ENCODE data around the gene TRAPPC3. TPM values are rescaled to one million over a fixed set of nuclear protein-coding genes. Genes with fewer than 3 reads are reported as not detected.

Gene TRAPPC3
- total RNA-seq, 1 experiment from 2014 or later, result 141 TPM

DNA sequence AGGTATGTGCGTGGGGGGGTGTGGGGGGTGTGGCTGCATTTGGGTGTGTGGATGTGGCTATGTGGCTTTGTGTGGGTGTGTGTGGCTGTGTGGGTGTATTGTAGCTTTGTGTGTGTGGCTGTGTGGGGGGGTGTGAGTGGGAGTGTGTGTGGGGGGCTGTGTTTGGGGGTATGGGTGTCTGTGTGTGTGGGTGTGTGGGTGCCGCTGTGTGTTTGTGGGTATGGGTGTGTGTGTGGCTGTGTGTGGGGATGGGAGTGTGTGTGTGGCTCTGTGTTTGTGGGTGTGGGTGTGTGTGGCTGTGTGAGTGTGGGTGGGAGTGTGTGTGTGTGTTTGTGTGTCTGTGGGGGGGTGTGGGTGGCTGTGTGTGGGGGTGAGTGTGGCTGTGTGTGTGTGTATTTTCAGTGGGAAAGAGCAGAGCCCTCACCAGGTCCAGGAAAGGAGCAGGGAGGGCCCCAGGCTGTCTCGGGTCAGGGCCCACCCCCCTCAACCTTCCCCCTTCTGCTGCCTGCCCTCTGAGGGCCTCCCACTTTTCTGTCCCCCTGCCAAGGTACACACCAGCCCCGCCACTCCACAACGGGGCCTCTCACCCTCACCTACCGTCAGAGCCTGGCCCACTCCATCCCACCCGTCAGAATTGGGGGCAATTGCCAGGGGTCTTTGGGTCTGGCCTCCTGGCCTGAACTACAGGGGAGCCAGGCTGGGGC lies 22.3 kb downstream of the TRAPPC3 start:
- no peak for DNase-seq (ENCODE audit: low read depth)

DNA sequence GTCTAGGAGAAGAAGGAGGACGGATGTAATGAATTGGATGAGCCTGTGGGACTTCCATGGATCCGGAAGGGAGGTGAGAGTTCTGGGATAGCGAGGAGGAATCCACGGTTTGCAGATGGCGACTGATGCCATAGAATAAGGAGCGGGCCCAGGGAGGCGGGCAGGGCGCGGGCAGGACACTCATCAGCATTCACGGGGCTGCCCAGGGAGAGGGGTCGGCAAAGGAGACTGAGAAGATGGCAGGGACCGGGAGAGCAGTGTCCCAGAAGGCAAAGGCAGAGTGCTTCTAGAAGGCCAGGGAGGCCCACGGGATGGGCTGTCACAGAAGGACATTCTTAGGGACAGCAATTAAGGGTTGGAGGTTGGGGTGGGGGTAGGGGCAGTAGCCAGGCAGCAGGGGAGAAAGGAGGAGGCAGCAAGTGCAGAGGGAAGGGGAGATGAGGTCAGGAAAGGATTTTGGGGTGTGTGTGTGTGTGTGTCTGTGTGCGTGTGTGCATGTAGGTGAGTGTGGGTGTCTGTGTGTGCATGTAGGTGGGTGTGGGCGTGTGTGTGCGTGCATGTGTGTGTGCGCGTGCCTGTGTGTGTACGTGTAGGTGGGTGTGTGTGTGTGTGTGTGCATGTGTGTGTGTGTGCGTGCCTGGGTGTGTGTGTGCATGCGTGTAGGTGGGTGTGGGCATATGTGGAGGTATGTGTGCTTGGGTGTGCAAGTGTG lies 23.1 kb downstream of the TRAPPC3 start:
- DNase-seq (ENCODE audit: low read depth), result no peak

DNA sequence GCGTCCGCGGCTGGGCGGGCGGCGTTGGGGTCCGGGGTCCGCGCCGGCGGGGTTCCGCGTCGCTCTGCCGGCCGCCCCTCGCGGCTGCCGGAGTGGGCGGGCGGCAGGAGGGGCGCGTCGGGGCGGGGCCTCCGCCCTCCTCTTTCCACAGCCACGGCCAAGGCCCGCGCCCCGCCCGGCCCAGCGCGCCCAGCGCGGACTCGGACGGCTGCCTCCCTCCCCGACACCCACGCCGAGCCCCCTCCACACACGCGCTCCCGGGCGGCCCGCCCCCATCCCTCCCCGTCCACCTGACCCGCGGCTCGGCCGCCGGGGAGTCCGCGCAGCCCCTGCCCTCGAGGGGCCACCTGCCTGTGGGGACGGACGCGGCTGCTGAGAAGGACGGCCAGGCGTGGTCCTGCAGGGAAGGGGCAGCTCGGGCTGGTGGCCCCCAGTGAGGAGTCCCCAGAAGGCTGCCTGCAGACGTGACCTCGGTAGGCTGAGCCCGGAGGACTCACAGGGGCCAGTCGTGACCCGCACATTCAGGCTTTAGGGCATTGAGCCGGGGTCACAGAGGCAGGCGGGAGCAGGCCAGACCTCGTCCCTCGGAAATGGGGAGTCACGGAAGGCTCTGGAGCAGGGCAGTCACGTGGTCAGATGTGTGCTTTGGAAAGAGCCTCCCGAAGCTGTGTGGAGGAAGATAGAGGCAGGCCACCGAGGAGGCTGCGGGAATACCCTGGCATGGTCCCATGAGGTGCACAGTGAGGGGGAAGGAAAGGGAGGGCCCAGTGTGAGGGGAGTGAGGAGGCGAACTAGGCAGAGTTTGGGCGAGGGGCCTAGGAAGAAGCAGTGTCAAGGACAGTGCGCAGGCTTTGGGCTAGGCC lies 23.9 kb downstream of the TRAPPC3 start, which contains the start of gene COL8A2:
Gene COL8A2, minus strand, starts transcription at position 94 of the 863 bp plus-strand sequence. CDS start 24,980 bp downstream, outside the sequence.
- no peak for DNase-seq (ENCODE audit: low read depth)

DNA sequence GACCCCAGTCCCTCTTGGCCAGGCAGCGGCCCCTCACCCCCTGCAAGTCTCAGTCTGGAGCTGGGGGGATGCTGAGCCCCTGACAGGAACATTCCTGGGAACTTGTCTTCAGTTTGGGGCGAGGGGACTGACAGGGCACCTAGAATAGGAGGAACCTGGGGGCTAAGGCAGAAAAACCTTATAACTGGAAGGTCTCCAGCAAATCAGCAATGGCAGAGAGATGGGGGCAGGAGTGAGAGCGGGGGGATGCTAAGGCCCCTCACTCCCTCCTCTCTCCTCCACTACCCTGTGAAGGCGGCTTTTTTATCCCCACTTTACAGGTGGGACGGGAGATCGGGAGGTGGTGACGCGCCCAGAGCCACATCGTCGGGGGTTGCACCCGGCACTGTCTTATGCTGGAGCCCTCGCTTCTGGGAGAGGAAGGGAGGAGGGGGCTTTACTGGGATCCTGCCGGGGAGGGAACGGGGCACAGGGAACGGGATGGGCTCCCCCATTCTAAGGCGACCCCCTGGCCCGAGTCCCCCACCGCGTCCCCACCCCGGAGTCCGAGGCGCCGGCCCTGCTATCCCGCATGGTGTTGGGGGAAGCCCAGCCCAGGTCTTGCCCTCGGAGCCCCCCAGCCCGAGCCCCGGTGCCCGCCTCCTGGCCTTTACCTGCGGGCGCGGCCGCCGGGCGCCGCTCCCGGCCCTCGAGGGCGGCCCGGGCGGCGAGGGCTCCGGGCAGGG lies 24.7 kb downstream of the TRAPPC3 start:
- DNase-seq (ENCODE audit: low read depth), result no peak

DNA sequence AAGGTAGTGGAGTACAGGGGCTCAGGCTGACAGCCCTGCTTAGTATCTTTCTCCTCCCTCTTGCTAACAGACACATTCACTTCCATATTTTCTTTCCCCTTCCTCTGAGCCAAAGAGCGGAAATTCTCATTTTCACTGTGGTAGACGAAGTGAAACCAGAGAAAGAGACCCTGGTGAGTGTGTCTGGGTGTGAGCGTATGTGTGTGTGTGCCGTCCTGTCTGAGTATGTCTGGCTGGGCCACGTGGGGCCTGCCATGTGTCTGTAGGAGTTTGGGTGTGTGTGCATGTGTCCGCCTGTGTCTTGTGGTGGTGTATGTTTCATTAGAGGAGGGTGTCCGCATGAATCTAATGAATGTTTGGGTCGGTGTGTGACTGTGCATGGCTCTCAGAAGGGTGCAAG lies 25.9 kb downstream of the TRAPPC3 start:
- DNase-seq (ENCODE audit: low read depth), result peak; percentile 52

DNA sequence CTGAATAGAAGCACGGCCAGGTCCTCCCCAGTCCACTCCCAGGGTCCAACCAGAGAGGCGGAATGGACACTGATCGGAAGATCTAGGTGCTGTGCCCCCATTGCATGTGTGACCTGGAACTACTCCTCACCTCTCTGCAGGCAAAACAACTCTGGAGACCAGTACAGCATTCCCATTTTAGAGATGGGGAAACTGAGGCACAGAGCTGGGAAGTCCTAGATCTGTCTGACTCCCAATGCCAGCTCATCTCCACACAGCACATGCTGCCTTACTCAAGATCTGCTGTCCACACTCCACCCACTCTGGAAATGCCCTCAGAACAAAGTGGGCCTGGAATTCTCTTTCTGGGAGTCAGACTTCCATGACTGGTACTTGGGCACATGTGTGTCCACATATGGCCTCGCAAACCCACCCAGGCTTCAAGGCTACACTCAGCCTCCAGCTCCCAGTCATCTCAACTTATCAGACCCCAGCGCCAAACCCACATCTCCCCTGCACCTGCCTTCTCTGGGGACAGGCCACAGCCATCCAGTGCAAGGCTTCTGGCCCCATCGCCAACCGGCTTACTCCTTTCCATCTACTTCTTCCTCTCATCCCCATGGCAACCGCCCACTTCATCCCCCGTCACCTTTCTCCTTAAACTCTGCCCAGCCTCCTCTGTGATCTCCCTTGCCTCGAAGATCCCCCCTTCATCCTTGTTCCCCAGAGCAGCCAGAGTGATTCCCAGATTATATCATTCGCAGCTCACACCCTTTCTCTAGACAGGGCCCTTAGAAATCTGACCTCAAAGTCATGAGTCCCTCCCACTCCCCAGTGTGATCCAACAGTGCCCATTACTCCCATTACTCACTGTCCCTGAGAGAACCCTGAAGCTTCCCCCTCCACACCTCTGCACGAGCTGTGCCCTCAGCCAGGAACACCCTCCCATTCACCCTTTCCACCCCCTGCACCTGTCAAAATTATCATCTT lies 26.9 kb downstream of the TRAPPC3 start:
- no peak for DNase-seq (ENCODE audit: low read depth)

DNA sequence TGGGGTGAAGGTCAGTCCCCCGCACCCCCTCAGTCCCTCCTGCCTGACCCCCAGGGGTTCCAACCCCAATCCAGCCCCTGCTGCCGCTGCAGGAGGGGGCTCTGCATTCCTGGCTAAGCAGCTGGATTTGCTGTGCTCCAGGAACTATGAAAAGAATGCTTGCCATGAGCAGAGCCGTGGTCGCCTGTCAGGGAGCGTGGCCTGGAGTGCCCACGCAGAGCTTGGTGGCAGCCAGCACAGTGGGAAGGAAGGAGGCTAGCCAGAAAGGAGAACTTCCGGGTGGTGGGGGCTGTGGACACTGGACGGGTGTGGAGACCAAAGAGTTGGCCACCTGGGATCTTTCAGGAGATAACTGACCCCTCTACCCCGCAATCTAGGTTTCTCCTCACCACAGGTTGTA lies 29.8 kb downstream of the TRAPPC3 start:
- no peak for DNase-seq (ENCODE audit: low read depth)

DNA sequence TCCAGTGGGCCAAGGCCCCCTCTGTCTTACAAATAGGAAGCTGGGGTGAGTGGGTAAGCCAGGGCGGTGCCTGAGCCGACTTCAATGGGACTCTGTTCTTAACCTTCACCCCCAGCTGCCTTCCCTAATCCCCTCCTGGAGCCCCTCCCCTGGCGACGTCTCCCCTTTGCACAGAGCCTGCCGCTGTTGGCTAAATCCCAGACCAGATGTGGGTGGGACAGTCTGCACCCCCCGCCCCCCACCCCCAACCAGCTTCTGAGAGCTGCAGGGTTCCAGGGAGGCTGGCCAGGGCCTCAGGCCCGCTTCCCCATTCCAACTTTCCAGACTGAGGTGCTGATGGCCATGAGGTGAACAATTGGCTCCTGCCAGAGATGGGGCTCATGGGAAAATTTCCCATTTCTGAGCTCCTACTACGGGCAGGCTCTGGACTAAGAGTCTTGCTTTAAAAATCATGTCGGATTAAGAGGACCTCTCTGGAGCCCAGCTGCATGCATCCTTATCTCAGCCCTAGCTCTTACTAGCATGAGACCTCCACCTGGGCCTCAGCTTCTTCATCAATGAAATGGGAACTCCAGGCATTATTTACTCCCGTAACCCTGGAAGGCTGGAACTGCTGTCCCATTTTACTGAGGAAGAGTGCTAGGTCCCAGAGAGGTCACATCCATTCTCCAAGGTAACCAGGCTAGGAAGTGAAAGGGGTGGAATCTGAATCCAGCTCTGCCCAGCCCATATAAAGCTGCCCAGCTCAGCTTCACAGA lies 30.7 kb downstream of the TRAPPC3 start:
- DNase-seq (ENCODE audit: low read depth), result no peak

DNA sequence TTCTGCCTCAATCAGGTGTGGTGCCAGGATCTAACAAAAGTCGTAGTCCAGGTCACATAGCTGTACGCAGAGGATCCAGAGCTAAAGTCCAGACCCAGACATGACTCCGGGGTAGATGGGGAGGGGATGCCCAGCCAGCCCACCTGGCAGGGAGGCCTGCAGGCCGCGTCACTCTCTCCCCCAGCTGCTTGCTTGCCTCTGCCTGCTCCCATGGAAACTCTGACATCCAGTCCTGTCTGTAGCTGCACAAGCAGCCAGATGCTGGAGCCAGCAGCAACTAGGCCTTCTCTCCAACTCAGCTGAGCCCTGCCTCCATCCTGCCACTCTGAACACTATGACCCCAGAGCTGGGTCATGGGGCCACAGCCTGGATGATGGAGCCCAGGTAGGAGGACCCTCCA lies 32.4 kb downstream of the TRAPPC3 start:
- no peak for DNase-seq (ENCODE audit: low read depth)

DNA sequence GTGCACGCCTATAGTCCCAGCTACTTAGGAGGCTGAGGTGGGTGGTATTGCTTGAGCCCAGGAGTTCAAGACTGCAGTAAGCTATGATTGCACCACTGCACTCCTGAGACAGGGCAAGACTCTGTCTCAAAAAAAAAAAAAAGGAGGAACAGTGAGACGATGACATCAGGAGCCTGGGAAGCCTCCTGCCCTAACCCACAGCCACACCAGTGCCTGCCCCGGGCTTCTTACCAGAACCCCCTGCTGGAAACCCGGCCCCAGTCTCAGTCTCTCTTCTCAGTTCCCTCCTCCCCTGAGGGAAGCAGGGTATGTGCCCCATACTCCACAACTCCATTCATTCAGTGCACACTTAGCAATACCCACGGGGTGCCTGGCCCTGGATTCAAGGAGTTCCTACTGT lies 33.4 kb downstream of the TRAPPC3 start:
- peak; percentile 61 for DNase-seq (ENCODE audit: low read depth)

DNA sequence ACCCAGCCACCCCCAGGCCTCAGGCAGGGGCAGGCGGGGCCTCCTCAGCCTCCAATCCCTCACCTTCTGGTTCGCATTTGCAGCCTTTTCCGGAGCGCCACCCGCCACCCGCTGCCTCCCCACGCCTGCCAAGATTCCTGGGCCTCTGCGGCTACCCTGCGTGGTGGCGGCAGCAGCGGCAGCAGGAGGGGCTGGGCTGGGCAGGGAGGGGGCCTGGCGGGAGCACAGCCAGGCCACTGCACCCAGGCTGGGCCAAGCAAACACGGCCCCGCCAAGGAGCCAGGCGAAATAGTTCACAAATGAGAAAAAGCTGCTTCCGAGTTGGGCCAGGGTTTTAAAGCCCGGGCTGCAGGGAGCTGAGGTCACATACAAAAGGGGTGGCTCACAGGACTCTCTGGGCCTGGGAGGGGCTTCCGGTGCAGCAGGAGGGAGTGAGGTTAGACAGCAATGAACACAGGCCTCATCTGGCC lies 34.1 kb downstream of the TRAPPC3 start:
- peak; percentile 81 for DNase-seq (ENCODE audit: low read depth)

DNA sequence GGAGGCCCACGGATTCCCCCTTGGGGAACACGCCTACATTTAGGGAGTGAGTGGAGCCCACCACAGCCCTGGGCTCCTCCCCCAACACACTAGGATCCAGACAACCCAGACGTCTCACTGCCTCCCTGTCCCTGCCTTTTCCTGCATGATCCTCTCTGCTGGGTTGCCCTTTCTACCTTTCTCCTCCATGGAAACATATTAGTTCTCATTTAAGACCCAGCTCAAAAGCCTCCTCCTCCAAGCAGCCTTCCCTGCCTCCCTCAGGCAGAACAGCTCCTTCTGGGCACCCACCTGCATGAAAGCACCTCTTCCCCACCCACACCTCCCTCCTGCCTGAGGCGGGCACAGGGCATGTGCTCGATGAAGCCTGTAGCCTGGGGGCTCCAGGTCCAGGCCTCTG lies 34.9 kb downstream of the TRAPPC3 start:
- DNase-seq (ENCODE audit: low read depth), result no peak

DNA sequence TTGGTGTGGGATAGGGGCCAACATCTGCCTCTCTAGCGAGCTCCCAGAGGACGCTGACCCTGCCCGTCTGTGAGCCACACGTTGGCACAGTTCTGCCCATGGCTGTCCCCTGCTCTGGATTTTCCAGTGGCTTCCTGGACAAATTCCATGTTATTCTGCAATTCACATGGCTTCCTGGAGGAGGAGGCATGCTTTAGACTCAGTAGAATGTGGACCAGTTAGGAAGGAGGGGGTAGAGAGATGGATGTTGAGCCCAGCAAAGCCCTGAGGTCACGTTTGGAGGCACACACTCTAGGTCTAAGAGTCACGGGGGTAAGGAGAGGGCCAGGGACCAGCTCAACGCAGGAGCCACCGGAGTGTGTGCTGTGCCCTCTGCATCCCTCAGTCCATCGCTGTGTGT lies 36.5 kb downstream of the TRAPPC3 start:
- DNase-seq (ENCODE audit: low read depth), result no peak

DNA sequence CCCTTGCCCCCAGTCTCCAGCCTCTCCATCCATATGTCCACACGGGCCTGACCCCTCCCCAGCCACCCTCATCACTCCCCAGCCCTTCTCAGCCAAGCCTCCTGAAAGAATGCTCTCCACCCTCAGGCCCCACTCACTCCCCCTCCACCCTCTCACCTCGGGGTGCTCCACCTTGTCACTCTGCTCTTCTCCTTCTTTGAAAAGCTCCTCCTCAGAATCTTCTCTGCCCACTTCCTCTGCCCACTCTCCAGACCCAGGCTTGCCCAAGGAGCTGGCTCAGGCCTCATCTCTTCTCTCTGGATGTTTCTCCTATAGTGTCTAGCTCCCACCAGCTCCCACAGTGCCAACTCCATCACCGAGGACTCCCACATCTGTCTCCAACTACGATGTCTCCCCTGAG lies 38.1 kb downstream of the TRAPPC3 start:
- no peak for DNase-seq (ENCODE audit: low read depth)

DNA sequence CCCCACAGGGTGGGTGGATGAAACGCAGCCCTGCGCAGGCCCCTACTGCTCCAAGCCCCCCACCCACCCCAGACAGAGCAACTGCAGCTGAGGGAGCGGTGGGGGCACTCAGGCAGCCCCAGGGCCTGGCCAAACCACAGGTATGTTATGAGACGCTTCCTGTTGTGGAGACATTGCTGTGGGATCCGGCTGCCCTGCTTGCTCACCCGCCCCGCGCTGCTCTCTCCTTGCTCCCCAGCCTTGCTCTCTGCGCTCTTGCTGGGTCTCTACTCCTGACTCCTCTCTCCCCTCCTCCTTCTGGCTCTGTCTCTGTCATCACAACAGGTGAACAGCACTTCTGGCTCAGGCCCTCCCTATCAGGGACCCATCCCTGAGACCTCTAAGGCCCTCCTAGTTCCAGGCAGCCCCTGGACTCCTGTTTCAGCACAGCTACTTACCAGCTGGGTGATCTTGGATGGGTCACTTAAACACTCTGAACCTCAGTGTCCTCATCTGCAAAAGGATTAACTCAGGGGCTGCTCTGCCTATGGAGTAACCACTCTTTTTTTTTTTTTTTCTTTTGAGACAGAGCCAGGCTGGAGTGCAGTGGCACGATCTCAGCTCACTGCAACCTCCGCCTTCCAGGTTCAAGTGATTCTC lies 40.1 kb downstream of the TRAPPC3 start:
- peak; percentile 95 for DNase-seq (ENCODE audit: low read depth)

DNA sequence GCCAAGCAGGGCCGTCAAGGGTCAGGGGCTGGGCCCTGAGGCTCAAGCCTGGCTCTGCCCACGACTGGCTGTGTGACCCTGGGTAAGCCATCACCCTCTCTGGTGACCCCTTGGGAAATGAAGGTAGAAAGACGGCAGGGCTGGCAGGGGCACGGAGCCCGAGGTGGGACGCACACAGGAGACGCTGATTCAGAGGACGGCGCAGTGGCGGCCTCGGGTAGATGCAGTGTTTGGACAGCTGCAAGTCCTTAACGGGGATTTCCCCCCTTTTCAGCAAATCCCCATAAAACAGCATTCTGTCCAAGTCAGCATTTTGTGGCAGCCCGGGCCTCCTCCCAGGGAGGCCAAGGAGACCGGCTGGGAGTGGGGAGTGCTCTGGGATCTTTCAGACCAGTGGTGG lies 41.0 kb downstream of the TRAPPC3 start:
- DNase-seq (ENCODE audit: low read depth), result peak; percentile 95

DNA sequence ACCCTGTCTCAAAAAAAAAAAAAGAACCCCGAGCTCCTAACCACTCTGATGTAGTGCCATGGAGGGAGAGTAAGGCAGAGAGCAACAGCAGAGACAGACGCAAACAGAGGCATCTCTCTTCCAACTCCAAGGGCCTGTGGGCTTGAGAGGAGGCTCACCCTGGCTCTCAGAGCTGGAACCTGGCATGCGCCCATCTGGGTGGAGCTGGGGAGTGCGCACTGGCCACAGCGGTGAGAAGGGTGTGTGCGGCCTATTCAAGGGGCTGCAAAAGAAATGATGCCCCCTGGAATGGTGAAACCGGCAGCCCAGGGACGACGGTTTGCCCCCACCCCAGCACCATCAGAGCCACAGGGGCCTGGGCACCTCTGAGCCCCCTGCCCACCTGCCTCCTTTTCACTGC lies 41.9 kb downstream of the TRAPPC3 start:
- no peak for DNase-seq (ENCODE audit: low read depth)

DNA sequence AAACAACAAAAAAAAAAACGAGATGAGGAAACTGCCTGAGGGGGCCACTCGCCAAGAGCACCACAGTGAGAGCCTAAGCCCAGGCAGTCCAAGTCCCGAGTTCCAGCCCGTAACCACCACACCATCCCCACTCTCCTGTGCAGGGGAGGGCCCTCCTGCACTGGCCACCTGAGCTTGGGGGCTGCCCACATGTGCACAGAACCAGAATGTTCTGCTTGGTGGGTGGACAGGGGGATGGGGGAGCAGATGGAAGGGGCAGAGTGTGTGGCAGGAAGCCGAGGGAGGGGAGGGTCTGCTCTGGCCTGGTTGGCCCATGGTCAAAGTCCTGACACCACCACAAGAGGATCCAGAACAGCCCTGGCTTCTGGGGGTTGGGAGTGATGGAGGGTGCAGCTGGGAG lies 43.0 kb downstream of the TRAPPC3 start:
- no peak for DNase-seq (ENCODE audit: low read depth)

DNA sequence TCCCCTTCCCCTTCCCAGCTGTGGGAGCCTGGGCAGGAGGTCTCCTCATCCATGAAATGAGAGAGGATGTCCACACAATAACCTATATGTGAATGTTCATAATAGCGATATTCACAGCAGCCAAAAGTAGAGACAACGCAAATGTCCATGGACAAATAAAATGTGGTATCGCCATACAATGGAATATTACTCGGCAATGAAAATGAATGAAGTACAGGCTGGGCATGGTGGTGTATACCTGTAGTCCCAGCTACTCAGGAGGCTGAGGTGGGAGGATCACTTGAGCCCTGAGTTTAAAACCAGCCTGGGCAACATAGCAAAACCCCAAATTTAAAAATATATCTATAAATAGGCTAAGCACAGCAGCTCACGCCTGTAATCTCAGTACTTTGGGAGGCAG lies 47.7 kb downstream of the TRAPPC3 start:
- DNase-seq (ENCODE audit: low read depth), result no peak

Measured in Daoy (cell line).